Astrocyte of the cerebellum (primary cell): ENCODE results near the gene SPNS3.

Source experiments
- DNase-seq: peaks from one replicate; pipeline ENCODE4 v3.0.0-alpha.2; 2011; ENCODE audit warnings: low read depth
- H3K4me3 ChIP-seq: 2 replicates; pipeline ENCODE4 v1.5.1; 2011; ENCODE audit warnings: mild to moderate bottlenecking, low read depth, low read length, moderate library complexity
- in situ Hi-C: cut with HindIII; loops from 2 replicates; pipeline ENCODE4 v1.10.0; 2017; ENCODE audit warnings: low sequenced_read_pairs
- TF ChIP-seq, protein P1 (sequence below): IDR thresholded peaks from 2 replicates; pipeline ENCODE4 v1.5.1; 2012; ENCODE audit warnings: low read length, low read depth, moderate library complexity, mild to moderate bottlenecking; ENCODE audit errors: missing control alignments

SPNS3 gene

DNA sequence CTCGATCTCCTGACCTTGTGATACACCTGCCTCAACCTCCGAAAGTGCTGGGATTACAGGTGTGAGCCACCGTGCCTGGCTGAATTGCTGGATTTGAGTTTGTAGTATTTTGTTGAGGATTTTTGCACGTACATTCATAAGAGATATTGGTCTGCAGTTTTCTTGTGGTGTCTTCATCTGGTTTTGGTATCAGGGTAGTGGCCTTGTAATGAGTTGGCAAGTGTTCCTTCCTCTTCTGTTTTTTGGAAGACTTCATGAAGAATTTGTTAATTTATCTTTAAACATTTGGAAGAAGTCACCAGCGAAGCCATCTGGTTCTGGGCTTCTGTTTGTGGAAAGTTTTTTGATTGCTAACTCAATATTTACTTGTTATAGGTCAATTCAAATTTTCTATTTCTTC, 26.9 kb downstream of the SPNS3 start:
- TF ChIP-seq, protein P1, sequence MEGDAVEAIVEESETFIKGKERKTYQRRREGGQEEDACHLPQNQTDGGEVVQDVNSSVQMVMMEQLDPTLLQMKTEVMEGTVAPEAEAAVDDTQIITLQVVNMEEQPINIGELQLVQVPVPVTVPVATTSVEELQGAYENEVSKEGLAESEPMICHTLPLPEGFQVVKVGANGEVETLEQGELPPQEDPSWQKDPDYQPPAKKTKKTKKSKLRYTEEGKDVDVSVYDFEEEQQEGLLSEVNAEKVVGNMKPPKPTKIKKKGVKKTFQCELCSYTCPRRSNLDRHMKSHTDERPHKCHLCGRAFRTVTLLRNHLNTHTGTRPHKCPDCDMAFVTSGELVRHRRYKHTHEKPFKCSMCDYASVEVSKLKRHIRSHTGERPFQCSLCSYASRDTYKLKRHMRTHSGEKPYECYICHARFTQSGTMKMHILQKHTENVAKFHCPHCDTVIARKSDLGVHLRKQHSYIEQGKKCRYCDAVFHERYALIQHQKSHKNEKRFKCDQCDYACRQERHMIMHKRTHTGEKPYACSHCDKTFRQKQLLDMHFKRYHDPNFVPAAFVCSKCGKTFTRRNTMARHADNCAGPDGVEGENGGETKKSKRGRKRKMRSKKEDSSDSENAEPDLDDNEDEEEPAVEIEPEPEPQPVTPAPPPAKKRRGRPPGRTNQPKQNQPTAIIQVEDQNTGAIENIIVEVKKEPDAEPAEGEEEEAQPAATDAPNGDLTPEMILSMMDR, result no peak
- in situ Hi-C loops, result no loop called here
- no peak overlapping the region for H3K4me3 ChIP-seq
- no peak for DNase-seq

DNA sequence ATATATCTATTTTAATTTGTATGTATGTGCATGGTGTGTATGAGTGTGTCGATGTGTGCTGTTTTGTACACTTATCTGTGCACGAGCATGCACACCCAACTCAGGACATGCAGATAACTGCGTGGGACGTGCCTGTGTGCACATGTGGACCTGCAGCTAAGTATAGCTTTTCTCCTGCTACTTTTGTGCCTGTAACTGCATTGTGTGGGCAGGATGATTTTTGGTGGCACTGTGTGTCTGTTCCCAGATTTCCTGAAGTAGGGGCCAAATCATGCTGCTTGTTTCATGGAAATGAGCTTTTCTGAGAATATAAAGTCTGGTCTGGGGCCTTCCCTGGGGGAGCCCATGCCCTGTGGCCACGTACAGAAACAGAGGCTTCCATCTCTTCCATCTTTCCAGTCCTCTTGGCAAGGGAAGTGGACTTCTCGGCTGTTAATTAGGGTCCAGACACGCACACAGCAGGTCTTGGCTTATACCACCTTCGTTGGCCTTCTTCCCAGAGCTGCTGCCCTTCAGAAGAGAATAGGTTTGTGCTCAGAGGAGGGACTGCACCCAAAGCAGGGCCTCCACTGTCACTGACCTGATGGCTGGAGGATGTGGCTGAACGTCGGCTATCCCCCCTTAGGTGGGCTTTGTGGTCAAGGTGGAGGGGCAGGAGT, 30.2 kb downstream of the SPNS3 start:
- in situ Hi-C loops, result no loop called here
- TF ChIP-seq, protein P1, result no peak
- peak; percentile 13 for DNase-seq
- H3K4me3 ChIP-seq, result no peak overlapping the region

DNA sequence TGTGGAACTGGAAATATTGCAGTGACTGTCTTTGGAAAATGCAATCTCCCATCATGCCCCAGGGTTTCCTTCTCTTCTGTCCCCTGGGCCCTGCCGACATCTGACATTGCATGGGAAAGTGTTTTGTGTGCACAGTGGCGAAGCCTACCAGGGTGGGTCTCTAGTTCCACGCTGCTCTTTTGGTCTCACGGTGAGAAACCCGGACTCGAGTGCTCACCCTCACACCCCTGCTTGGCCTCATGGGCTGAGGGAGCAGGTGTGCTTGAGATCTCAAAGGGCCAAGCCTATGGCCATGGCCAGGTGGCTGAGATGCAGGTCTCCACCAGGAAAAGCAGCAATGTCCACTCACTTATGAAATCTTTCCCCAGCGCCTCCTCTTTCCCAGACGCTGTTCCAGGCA, 32.0 kb downstream of the SPNS3 start:
- in situ Hi-C loops, result no loop called here
- no peak overlapping the region for H3K4me3 ChIP-seq
- TF ChIP-seq, protein P1, result no peak
- no peak for DNase-seq

DNA sequence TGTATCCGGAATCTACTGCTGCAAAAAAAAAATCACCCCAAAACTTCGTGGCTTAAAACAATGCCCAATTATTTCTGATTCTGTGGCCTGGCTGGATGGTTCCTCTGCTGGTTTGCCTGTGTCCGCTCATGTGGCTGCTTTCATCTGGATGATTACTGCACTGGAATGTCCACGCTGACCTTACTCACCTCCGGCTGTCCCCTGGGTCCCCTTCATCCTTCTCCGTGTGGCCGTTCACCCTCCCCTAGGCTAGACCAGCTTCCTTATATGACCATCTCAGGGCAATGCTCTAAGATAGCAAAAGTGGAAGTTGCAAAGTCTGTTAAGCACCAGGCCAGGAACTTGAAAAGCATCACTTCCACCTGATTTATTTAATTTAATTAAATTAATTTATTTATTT, 33.5 kb downstream of the SPNS3 start:
- in situ Hi-C loops, result no loop called here
- no peak overlapping the region for H3K4me3 ChIP-seq
- DNase-seq, result no peak
- TF ChIP-seq, protein P1, result no peak

DNA sequence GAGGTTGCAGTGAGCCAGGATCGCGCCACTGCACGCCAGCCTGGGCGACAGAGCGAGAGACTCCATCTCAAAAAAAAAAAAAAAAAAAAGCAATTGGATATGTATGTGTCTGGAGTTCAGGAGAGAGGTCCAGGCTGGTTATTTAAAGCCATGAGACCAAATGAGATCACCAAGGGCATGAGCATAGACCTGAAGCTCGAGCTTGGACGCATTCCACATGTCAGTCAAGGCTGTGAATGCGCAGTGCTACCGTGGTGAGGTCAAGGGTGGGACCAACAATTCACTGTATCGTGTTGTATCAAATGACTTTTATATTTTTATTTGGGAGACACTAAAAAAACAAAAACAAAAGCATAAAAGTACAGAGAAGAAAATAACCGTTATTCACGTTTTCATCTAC, 35.8 kb downstream of the SPNS3 start:
- in situ Hi-C loops, result no loop called here
- TF ChIP-seq, protein P1, result no peak
- H3K4me3 ChIP-seq, result no peak overlapping the region
- DNase-seq, result no peak

DNA sequence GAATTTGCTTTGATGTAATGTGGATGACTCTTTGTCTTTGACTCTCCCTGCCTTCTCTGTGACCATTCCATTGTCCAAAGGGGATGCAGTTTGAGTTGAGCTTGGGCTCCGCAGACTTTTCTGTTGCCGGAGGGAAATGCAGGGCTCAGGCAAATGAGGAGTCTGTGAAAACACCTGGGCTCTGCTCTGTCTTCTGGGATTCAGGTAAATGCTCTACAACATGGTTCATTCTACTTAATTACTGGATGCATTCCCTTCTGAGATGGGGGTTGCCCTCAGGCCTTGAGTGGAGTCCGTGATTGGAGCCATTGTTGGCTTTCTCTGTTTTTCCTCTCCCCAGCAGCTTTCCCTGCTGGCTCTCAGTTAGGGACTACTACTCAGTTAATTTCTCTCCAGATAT, 38.5 kb downstream of the SPNS3 start:
- DNase-seq, result no peak
- in situ Hi-C loops, result no loop called here
- TF ChIP-seq, protein P1, result no peak
- no peak overlapping the region for H3K4me3 ChIP-seq
